Fibroblast of upper back skin (primary cell): ENCODE results near the gene CACNG4.

Experiments used
- DNase-seq: peaks from one replicate; pipeline ENCODE4 v3.0.0-alpha.2; 2013

Gene CACNG4

GRCh38 chr17:67049025-67049739, 84.7 kb downstream of the CACNG4 start:
- no peak for DNase-seq

GRCh38 chr17:67050066-67050465, 85.6 kb downstream of the CACNG4 start:
- DNase-seq: no peak

- no peak for DNase-seq
Measured at GRCh38 chr17:67050471-67051154, 86.1 kb downstream of the CACNG4 start.

- no peak for DNase-seq
Measured at GRCh38 chr17:67051155-67051538, 86.6 kb downstream of the CACNG4 start.

- DNase-seq: no peak
Measured at GRCh38 chr17:67051837-67052236, 87.3 kb downstream of the CACNG4 start.

- DNase-seq: no peak
Measured at GRCh38 chr17:67052720-67053437, 88.4 kb downstream of the CACNG4 start.

- no peak for DNase-seq
Measured at GRCh38 chr17:67053438-67054000, 89.0 kb downstream of the CACNG4 start.

GRCh38 chr17:67054011-67054591, 89.6 kb downstream of the CACNG4 start:
- no peak for DNase-seq

GRCh38 chr17:67054608-67055007, 90.1 kb downstream of the CACNG4 start:
- no peak for DNase-seq

GRCh38 chr17:67055041-67055443, 90.5 kb downstream of the CACNG4 start:
- DNase-seq: no peak

GRCh38 chr17:67055811-67056745, 91.6 kb downstream of the CACNG4 start:
- DNase-seq: no peak

GRCh38 chr17:67056746-67057490, 92.4 kb downstream of the CACNG4 start:
- DNase-seq: no peak

GRCh38 chr17:67058036-67058435, 93.5 kb downstream of the CACNG4 start:
- DNase-seq: no peak

- DNase-seq: no peak
Measured at GRCh38 chr17:67059372-67059771, 94.9 kb downstream of the CACNG4 start.

- DNase-seq: no peak
Measured at GRCh38 chr17:67063141-67063540, 98.6 kb downstream of the CACNG4 start.

GRCh38 chr17:67066717-67067116, 102.2 kb downstream of the CACNG4 start:
- no peak for DNase-seq

GRCh38 chr17:67067571-67068482, 103.3 kb downstream of the CACNG4 start:
- DNase-seq: no peak

GRCh38 chr17:67068999-67069398, 104.5 kb downstream of the CACNG4 start:
- DNase-seq: no peak

- DNase-seq: no peak
Measured at GRCh38 chr17:67069603-67070136, 105.2 kb downstream of the CACNG4 start.

- DNase-seq: no peak
Measured at GRCh38 chr17:67071595-67071994, 107.1 kb downstream of the CACNG4 start.
